Liver (tissue), 3 donors: ENCODE measurements around the gene VAV3.

Experiments
- FOXA1 ChIP-seq: IDR thresholded peaks from 2 replicates; pipeline ENCODE4 v1.6.1; 2016; ENCODE audit warnings: antibody characterized with exemption
- GABPA ChIP-seq, 2 donors: IDR thresholded peaks in 1 of 2; conservative IDR thresholded peaks in 1 of 2; 2 replicates each; pipeline ENCODE4 v1.6.1; 2016; ENCODE audit warnings: antibody characterized with exemption in 2 of 2, mild to moderate bottlenecking in 1 of 2, moderate library complexity in 1 of 2
- HNF4G ChIP-seq: IDR thresholded peaks from 2 replicates; pipeline ENCODE4 v1.6.1; 2016; ENCODE audit warnings: antibody characterized with exemption
- JUND ChIP-seq, 2 donors: IDR thresholded peaks; 2 replicates each; pipeline ENCODE4 v1.6.1; 2016; ENCODE audit warnings: antibody characterized with exemption in 2 of 2
- RAD21 ChIP-seq, 2 donors: IDR thresholded peaks; 2 replicates each; pipeline ENCODE4 v1.6.1; 2016; ENCODE audit warnings: antibody characterized with exemption in 2 of 2, mild to moderate bottlenecking in 2 of 2
- SP1 ChIP-seq: IDR thresholded peaks from 2 replicates; pipeline ENCODE4 v1.6.1; 2018; ENCODE audit warnings: antibody characterized with exemption, mild to moderate bottlenecking
- TAF1 ChIP-seq: conservative IDR thresholded peaks from 2 replicates; pipeline ENCODE4 v1.6.1; 2016; ENCODE audit warnings: antibody characterized with exemption, mild to moderate bottlenecking
- YY1 ChIP-seq: IDR thresholded peaks from 2 replicates; pipeline ENCODE4 v1.6.1; 2016; ENCODE audit warnings: antibody characterized with exemption, mild to moderate bottlenecking
- TF ChIP-seq, protein P1 (sequence below): fragments of 150-350 bp; IDR thresholded peaks from 2 replicates; pipeline ENCODE4 v1.5.1; 2017; ENCODE audit warnings: improper control_type of control experiment, low read depth, low read length; ENCODE audit not compliant: missing input control
- TF ChIP-seq, protein P2 (sequence below): IDR thresholded peaks from 2 replicates; pipeline ENCODE4 v1.6.1; 2016; ENCODE audit warnings: antibody characterized with exemption, mild to moderate bottlenecking
- TF ChIP-seq, protein P3 (sequence below): IDR thresholded peaks from 2 replicates; pipeline ENCODE4 v1.6.1; 2016; ENCODE audit warnings: antibody characterized with exemption
- donor health status: healthy.
- donor health status: healthy.

DNA sequence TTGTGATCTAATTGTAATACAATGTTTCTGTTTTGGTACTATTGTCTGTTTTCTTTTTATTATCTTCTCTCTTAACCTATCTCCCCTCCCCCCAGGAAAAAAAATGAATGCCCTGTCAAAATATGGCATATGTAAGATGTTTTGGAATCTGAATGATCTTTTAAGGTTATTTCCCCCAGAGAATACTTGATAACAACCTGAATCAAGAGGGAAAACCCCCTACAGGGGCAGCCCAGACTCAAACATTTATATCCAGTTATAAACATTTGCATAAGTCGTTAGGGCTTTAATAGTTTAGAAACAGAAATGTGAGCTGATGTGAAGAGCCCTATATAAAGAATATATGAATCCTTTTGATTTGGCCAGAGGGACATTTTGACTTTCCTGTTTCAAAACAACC, 169.5 kb downstream of the VAV3 start:
- TF ChIP-seq TAF1 (no peak), GABPA (IDR thresholded peaks at IDR 0.05 in 1 of 2, conservative IDR thresholded peaks at IDR 0.05 in 1 of 2) (no peak), HNF4G (no peak), RAD21 (IDR thresholded peaks at IDR 0.05) (no peak), JUND (IDR thresholded peaks at IDR 0.05) (no peak), SP1 (no peak), FOXA1 (no peak), YY1 (no peak)
- TF ChIP-seq, protein P1, sequence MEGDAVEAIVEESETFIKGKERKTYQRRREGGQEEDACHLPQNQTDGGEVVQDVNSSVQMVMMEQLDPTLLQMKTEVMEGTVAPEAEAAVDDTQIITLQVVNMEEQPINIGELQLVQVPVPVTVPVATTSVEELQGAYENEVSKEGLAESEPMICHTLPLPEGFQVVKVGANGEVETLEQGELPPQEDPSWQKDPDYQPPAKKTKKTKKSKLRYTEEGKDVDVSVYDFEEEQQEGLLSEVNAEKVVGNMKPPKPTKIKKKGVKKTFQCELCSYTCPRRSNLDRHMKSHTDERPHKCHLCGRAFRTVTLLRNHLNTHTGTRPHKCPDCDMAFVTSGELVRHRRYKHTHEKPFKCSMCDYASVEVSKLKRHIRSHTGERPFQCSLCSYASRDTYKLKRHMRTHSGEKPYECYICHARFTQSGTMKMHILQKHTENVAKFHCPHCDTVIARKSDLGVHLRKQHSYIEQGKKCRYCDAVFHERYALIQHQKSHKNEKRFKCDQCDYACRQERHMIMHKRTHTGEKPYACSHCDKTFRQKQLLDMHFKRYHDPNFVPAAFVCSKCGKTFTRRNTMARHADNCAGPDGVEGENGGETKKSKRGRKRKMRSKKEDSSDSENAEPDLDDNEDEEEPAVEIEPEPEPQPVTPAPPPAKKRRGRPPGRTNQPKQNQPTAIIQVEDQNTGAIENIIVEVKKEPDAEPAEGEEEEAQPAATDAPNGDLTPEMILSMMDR: no peak
- TF ChIP-seq, protein P2, sequence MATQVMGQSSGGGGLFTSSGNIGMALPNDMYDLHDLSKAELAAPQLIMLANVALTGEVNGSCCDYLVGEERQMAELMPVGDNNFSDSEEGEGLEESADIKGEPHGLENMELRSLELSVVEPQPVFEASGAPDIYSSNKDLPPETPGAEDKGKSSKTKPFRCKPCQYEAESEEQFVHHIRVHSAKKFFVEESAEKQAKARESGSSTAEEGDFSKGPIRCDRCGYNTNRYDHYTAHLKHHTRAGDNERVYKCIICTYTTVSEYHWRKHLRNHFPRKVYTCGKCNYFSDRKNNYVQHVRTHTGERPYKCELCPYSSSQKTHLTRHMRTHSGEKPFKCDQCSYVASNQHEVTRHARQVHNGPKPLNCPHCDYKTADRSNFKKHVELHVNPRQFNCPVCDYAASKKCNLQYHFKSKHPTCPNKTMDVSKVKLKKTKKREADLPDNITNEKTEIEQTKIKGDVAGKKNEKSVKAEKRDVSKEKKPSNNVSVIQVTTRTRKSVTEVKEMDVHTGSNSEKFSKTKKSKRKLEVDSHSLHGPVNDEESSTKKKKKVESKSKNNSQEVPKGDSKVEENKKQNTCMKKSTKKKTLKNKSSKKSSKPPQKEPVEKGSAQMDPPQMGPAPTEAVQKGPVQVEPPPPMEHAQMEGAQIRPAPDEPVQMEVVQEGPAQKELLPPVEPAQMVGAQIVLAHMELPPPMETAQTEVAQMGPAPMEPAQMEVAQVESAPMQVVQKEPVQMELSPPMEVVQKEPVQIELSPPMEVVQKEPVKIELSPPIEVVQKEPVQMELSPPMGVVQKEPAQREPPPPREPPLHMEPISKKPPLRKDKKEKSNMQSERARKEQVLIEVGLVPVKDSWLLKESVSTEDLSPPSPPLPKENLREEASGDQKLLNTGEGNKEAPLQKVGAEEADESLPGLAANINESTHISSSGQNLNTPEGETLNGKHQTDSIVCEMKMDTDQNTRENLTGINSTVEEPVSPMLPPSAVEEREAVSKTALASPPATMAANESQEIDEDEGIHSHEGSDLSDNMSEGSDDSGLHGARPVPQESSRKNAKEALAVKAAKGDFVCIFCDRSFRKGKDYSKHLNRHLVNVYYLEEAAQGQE: no peak
- TF ChIP-seq, protein P3, sequence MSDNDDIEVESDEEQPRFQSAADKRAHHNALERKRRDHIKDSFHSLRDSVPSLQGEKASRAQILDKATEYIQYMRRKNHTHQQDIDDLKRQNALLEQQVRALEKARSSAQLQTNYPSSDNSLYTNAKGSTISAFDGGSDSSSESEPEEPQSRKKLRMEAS: no peak
